ENCODE measurements around the gene CD40.

DNA sequence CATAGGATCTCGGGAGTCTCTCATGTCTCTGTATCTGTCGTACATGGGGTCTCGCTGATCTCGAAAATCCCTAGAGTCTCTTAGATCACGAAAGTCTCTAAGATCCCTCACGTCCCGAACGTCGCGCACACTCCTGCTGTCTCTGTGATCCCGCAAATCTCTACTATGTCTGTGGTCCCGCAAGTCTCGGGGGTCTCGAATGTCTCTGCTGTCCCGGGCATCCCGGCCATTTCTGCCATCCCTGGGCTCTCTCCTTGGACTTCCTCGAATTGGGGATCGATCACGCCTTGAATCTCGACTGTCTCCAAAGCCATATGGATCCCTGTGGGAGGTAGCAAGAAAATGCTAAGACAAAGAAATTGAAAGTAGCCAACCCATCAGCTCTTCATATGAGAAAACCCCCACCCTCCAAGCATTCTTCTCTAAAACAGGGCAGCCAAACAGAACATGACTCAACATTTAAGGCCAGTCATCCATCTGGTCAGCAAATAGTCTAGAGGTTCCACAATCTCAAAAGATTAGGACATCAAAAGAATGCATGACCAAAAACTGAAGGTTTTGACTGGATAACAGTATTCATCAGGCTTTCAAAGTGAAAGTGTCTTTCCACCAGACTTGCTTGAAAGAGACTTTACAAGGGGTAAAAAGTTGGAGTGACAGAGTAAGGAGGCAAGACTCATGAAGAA, 47.8 kb upstream of the CD40 start:
- TF ChIP-seq EP300 (IDR thresholded peaks at IDR 0.05; ENCODE audit: borderline replicate concordance in 1 of 2, low read depth in 2 of 2, low read length in 2 of 2) (no peak), SRF (IDR thresholded peaks at IDR 0.05; ENCODE audit: low read depth, low read length) (no peak), POLR2AphosphoS5 (IDR thresholded peaks at IDR 0.05; ENCODE audit: low read depth, low read length) (no peak), SAP30 (IDR thresholded peaks at IDR 0.05; ENCODE audit: insufficient read depth, insufficient replicate concordance, low read length) (no peak), RAD21 (IDR thresholded peaks at IDR 0.05 in 1 of 2, conservative IDR thresholded peaks at IDR 0.05 in 1 of 2; ENCODE audit: low read depth in 2 of 2, low read length in 2 of 2) (no peak), CEBPB (IDR thresholded peaks at IDR 0.05; ENCODE audit: low read depth, low read length) (no peak)
- TF ChIP-seq, protein P1, sequence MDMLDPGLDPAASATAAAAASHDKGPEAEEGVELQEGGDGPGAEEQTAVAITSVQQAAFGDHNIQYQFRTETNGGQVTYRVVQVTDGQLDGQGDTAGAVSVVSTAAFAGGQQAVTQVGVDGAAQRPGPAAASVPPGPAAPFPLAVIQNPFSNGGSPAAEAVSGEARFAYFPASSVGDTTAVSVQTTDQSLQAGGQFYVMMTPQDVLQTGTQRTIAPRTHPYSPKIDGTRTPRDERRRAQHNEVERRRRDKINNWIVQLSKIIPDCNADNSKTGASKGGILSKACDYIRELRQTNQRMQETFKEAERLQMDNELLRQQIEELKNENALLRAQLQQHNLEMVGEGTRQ (IDR thresholded peaks at IDR 0.05; ENCODE audit: low read length): no peak
- TF ChIP-seq, protein P2, sequence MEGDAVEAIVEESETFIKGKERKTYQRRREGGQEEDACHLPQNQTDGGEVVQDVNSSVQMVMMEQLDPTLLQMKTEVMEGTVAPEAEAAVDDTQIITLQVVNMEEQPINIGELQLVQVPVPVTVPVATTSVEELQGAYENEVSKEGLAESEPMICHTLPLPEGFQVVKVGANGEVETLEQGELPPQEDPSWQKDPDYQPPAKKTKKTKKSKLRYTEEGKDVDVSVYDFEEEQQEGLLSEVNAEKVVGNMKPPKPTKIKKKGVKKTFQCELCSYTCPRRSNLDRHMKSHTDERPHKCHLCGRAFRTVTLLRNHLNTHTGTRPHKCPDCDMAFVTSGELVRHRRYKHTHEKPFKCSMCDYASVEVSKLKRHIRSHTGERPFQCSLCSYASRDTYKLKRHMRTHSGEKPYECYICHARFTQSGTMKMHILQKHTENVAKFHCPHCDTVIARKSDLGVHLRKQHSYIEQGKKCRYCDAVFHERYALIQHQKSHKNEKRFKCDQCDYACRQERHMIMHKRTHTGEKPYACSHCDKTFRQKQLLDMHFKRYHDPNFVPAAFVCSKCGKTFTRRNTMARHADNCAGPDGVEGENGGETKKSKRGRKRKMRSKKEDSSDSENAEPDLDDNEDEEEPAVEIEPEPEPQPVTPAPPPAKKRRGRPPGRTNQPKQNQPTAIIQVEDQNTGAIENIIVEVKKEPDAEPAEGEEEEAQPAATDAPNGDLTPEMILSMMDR (IDR thresholded peaks at IDR 0.05; ENCODE audit: control extremely low read depth in 1 of 3, insufficient read depth in 1 of 3, low read depth in 1 of 3, low read length in 3 of 3): no peak

Measured in H1 (cell line).